Ureter (tissue), 1 donor: ENCODE results near the gene GALNT9. TPM values are rescaled to one million over a fixed set of nuclear protein-coding genes. Genes with fewer than 3 reads are reported as not detected.

Experiments used
- total RNA-seq: library from RNA; stranded (reverse); gene quantifications from one replicate; pipeline ENCODE4 v1.2.4, GENCODE V29; 2023
- donor health status: DM: yes; HTN: yes; CAD: no.

Gene GALNT9
- total RNA-seq, 1 donor from 2014 or later: 0.44 TPM

Other genes with a start within 250 kb of the GALNT9 start
- 28.7 TPM for gene DDX51, start 185.3 kb downstream of the GALNT9 start, total RNA-seq
- gene NOC4L, start 185.1 kb downstream of the GALNT9 start, total RNA-seq: 25.0 TPM
- gene FBRSL1, start 160.6 kb upstream of the GALNT9 start, total RNA-seq: 68.7 TPM